RWPE2 (cell line): Measurements from ENCODE around the gene SH3PXD2A.

Experiments
- ATAC-seq: fragments of 200-7000 bp; cut with Tn5 transposase; 3 replicates; pipeline ENCODE4 v1.9.1; 2021; ENCODE audit warnings: low read depth
- DNase-seq: peaks from one replicate; pipeline ENCODE4 v3.0.0-alpha.2; 2020; ENCODE audit warnings: low spot score
- H3K27ac ChIP-seq: fragments of 450-650 bp; 2 replicates; pipeline ENCODE4 v1.5.1; 2017; ENCODE audit warnings: mild to moderate bottlenecking; ENCODE audit not compliant: poor library complexity, severe bottlenecking
- H3K27me3 ChIP-seq: fragments of 250-450 bp; sonication (Bioruptor Pico); 2 replicates; pipeline ENCODE4 v1.5.1; 2021; ENCODE audit warnings: mild to moderate bottlenecking, moderate library complexity; ENCODE audit not compliant: insufficient read depth, poor library complexity, severe bottlenecking
- H3K36me3 ChIP-seq: fragments of 250-450 bp; sonication (Bioruptor Pico); 2 replicates; pipeline ENCODE4 v1.5.1; 2020; ENCODE audit warnings: low read depth, mild to moderate bottlenecking, moderate library complexity
- H3K4me1 ChIP-seq: fragments of 250-450 bp; sonication (Bioruptor Pico); 2 replicates; pipeline ENCODE4 v1.5.1; 2021; ENCODE audit warnings: mild to moderate bottlenecking, moderate library complexity; ENCODE audit not compliant: insufficient read depth, poor library complexity, severe bottlenecking
- H3K4me3 ChIP-seq: fragments of 250-450 bp; sonication (Bioruptor Pico); 2 replicates; pipeline ENCODE4 v1.5.1; 2021; ENCODE audit warnings: mild to moderate bottlenecking, moderate library complexity; ENCODE audit not compliant: severe bottlenecking
- H3K9me3 ChIP-seq: fragments of 250-450 bp; sonication (Bioruptor Pico); 2 replicates; pipeline ENCODE4 v1.5.1; 2021; ENCODE audit warnings: mild to moderate bottlenecking, moderate library complexity; ENCODE audit not compliant: severe bottlenecking
- CTCF ChIP-seq: fragments of 450-650 bp; IDR thresholded peaks from one replicate; pipeline ENCODE4 v1.5.1; 2017; ENCODE audit warnings: mild to moderate bottlenecking, moderate library complexity; ENCODE audit not compliant: poor library complexity, severe bottlenecking

SH3PXD2A gene

GRCh38 chr10:103890194-103890658 is 34.9 kb upstream of the SH3PXD2A start:
- peak; percentile 78 for ATAC-seq
- Histone ChIP-seq H3K9me3 (no peaks in the 10 kb centered on the region), H3K36me3 (peaks cover 68% of the 10 kb centered on the region), H3K4me3 (no peak overlapping the region), H3K27ac (peak overlapping the region; percentile 72), H3K4me1 (peaks cover 39% of the 10 kb centered on the region), H3K27me3 (no peaks in the 10 kb centered on the region)
- TF ChIP-seq CTCF = no peak
- peak; percentile 68 for DNase-seq

GRCh38 chr10:103889121-103889720 is 33.8 kb upstream of the SH3PXD2A start:
- H3K27me3 ChIP-seq = no peaks in the 10 kb centered on the region
- DNase-seq (no peak), ATAC-seq (no peak)
- H3K4me3 ChIP-seq = no peak overlapping the region
- peaks cover 33% of the 10 kb centered on the region for H3K4me1 ChIP-seq
- no peak for TF ChIP-seq CTCF
- peaks cover 72% of the 10 kb centered on the region for H3K36me3 ChIP-seq
- H3K9me3 ChIP-seq = no peaks in the 10 kb centered on the region
- peak overlapping the region; percentile 72 for H3K27ac ChIP-seq

- peak; percentile 97 for TF ChIP-seq CTCF
- H3K36me3 ChIP-seq = peaks cover 79% of the 10 kb centered on the region
- no peak overlapping the region for H3K4me3 ChIP-seq
- H3K9me3 ChIP-seq = no peaks in the 10 kb centered on the region
- peak; percentile 88 for DNase-seq
- ATAC-seq = peak; percentile 66
- H3K4me1 ChIP-seq = peaks cover 27% of the 10 kb centered on the region
- peak overlapping the region; percentile 72 for H3K27ac ChIP-seq
- H3K27me3 ChIP-seq = no peaks in the 10 kb centered on the region
Measured at GRCh38 chr10:103888113-103888841, 32.9 kb upstream of the SH3PXD2A start.

- H3K36me3 ChIP-seq = peaks cover 79% of the 10 kb centered on the region
- peak overlapping the region; percentile 99 for H3K27ac ChIP-seq
- TF ChIP-seq CTCF = no peak
- H3K27me3 ChIP-seq = no peaks in the 10 kb centered on the region
- ATAC-seq (no peak), DNase-seq (no peak)
- peaks cover 45% of the 10 kb centered on the region for H3K4me1 ChIP-seq
- no peaks in the 10 kb centered on the region for H3K9me3 ChIP-seq
- H3K4me3 ChIP-seq = no peak overlapping the region
Measured at GRCh38 chr10:103885617-103886016, 30.2 kb upstream of the SH3PXD2A start.
